Measurements from ENCODE around the gene RPS6KA4.

RPS6KA4 gene

GRCh38 chr11:64334764-64335735, 23.9 kb upstream of the RPS6KA4 start:
- Histone ChIP-seq H3K27me3 (ENCODE audit: insufficient read depth, low read length, poor library complexity) (no peaks in the 10 kb centered on the region), H2AFZ (ENCODE audit: low read depth, low read length) (no peak overlapping the region), H4K20me1 (ENCODE audit: insufficient read depth, low read length) (no peaks in the 10 kb centered on the region), H3K9ac (ENCODE audit: low read depth, low read length) (no peak overlapping the region), H3K4me3 (ENCODE audit: low read depth in 1 of 2, low read length in 2 of 2) (no peak overlapping the region), H3K4me1 (ENCODE audit: insufficient read depth, low read length) (peaks cover 3% of the 10 kb centered on the region; the same call in 1 of the 2 replicates), H3K36me3 (ENCODE audit: insufficient read depth, low read length) (no peaks in the 10 kb centered on the region), H3K9me3 (ENCODE audit: insufficient read depth, low read length, severe bottlenecking) (no peaks in the 10 kb centered on the region), H3K79me2 (ENCODE audit: insufficient read depth, low read length) (no peaks in the 10 kb centered on the region), H3K27ac (ENCODE audit: low read length) (no peak overlapping the region), H3K4me2 (ENCODE audit: insufficient read depth, low read length) (no peak overlapping the region)
- no peak for ATAC-seq (ENCODE audit: insufficient read depth, low read depth)
- TF ChIP-seq EZH2 (IDR thresholded peaks at IDR 0.05; ENCODE audit: borderline replicate concordance, low read depth, low read length, severe bottlenecking) (no peak), CTCF (IDR thresholded peaks at IDR 0.05; ENCODE audit: borderline replicate concordance, extremely low read depth, low read length, poor library complexity, severe bottlenecking) (no peak)
- DNase-seq = no peak

GRCh38 chr11:64337538-64338249, 21.3 kb upstream of the RPS6KA4 start:
- no peaks in the 10 kb centered on the region for H4K20me1 ChIP-seq (ENCODE audit: insufficient read depth, low read length)
- H3K79me2 ChIP-seq (ENCODE audit: insufficient read depth, low read length) = no peaks in the 10 kb centered on the region
- no peak overlapping the region for H3K9ac ChIP-seq (ENCODE audit: low read depth, low read length)
- H3K9me3 ChIP-seq (ENCODE audit: insufficient read depth, low read length, severe bottlenecking) = no peaks in the 10 kb centered on the region
- H3K27me3 ChIP-seq (ENCODE audit: insufficient read depth, low read length, poor library complexity) = no peaks in the 10 kb centered on the region
- H3K4me3 ChIP-seq (ENCODE audit: low read depth in 1 of 2, low read length in 2 of 2) = no peak overlapping the region
- H3K4me2 ChIP-seq (ENCODE audit: insufficient read depth, low read length) = no peak overlapping the region
- no peaks in the 10 kb centered on the region for H3K36me3 ChIP-seq (ENCODE audit: insufficient read depth, low read length)
- peaks cover 11% of the 10 kb centered on the region for H3K4me1 ChIP-seq (ENCODE audit: insufficient read depth, low read length)
- H2AFZ ChIP-seq (ENCODE audit: low read depth, low read length) = no peak overlapping the region
- no peak overlapping the region for H3K27ac ChIP-seq (ENCODE audit: low read length)
- TF ChIP-seq CTCF (IDR thresholded peaks at IDR 0.05; ENCODE audit: borderline replicate concordance, extremely low read depth, low read length, poor library complexity, severe bottlenecking) (no peak), EZH2 (IDR thresholded peaks at IDR 0.05; ENCODE audit: borderline replicate concordance, low read depth, low read length, severe bottlenecking) (no peak)
- ATAC-seq (ENCODE audit: insufficient read depth, low read depth) = no peak
- no peak for DNase-seq

- Histone ChIP-seq H3K27me3 (ENCODE audit: insufficient read depth, low read length, poor library complexity) (no peaks in the 10 kb centered on the region), H3K4me1 (ENCODE audit: insufficient read depth, low read length) (peaks cover 11% of the 10 kb centered on the region), H3K36me3 (ENCODE audit: insufficient read depth, low read length) (no peaks in the 10 kb centered on the region), H3K27ac (ENCODE audit: low read length) (no peak overlapping the region), H3K9me3 (ENCODE audit: insufficient read depth, low read length, severe bottlenecking) (no peaks in the 10 kb centered on the region), H2AFZ (ENCODE audit: low read depth, low read length) (no peak overlapping the region), H3K4me3 (ENCODE audit: low read depth in 1 of 2, low read length in 2 of 2) (no peak overlapping the region), H3K79me2 (ENCODE audit: insufficient read depth, low read length) (no peaks in the 10 kb centered on the region), H4K20me1 (ENCODE audit: insufficient read depth, low read length) (no peaks in the 10 kb centered on the region; the same call in 1 of the 2 replicates), H3K9ac (ENCODE audit: low read depth, low read length) (no peak overlapping the region), H3K4me2 (ENCODE audit: insufficient read depth, low read length) (no peak overlapping the region)
- ATAC-seq (ENCODE audit: insufficient read depth, low read depth) = no peak
- TF ChIP-seq CTCF (IDR thresholded peaks at IDR 0.05; ENCODE audit: borderline replicate concordance, extremely low read depth, low read length, poor library complexity, severe bottlenecking) (no peak), EZH2 (IDR thresholded peaks at IDR 0.05; ENCODE audit: borderline replicate concordance, low read depth, low read length, severe bottlenecking) (no peak)
- DNase-seq = no peak
These were observed 20.2 kb upstream of the RPS6KA4 start for GRCh38 chr11:64338716-64339115.
